Activated B cell treated with CpG ODN at 0.5 μM for 24 hours (primary cell): ENCODE data around the gene NT5C. TPM values are rescaled to one million over a fixed set of nuclear protein-coding genes. Genes with fewer than 3 reads are reported as not detected.
"Not testable (repeated sequence)": the region's sequence is repeated elsewhere in the genome, so short reads cannot be mapped to it uniquely, and the experiment has no call there.

Source experiments
- ATAC-seq: fragments of 200-7000 bp; cut with Tn5 transposase; one replicate; pipeline ENCODE4 v1.10.0; 2021; ENCODE audit warnings: low read depth, mild to moderate bottlenecking, moderate library complexity
- CTCF ChIA-PET: fragments of 350-600 bp; sonication (Branson Sonifier 250); formaldehyde crosslinking; loops from one replicate; lab custom pipeline; 2021; ENCODE audit warnings: antibody characterized with exemption; lab: Charles Lee
- POLR2A ChIA-PET: fragments of 350-600 bp; sonication (Branson Sonifier 250); formaldehyde crosslinking; loops from one replicate; lab custom pipeline; 2021; ENCODE audit warnings: antibody characterized with exemption; lab: Charles Lee
- DNase-seq: peaks from one replicate; pipeline ENCODE4 v3.0.0; 2022
- H3K27ac Mint-ChIP-seq: one replicate; pipeline ENCODE4 v1.8.0; 2020; ENCODE audit warnings: mixed read lengths
- H3K27me3 Mint-ChIP-seq: one replicate; pipeline ENCODE4 v1.8.0; 2021; ENCODE audit warnings: mixed read lengths
- H3K36me3 Mint-ChIP-seq: one replicate; pipeline ENCODE4 v1.8.0; 2021; ENCODE audit warnings: low read depth, mixed read lengths
- H3K4me1 Mint-ChIP-seq: one replicate; pipeline ENCODE4 v1.8.0; 2021; ENCODE audit warnings: mixed read lengths
- H3K4me3 Mint-ChIP-seq: one replicate; pipeline ENCODE4 v1.8.0; 2020; ENCODE audit warnings: mild to moderate bottlenecking, mixed read lengths
- H3K9me3 Mint-ChIP-seq: one replicate; pipeline ENCODE4 v1.8.0; 2020; ENCODE audit warnings: mixed read lengths
- intact Hi-C: fragments of 100-400 bp; cut with micrococcal nuclease; formaldehyde crosslinking; loops from one replicate; pipeline ENCODE4 v1.15.1; 2024
- total RNA-seq: library from RNA; stranded (reverse); gene quantifications from 2 replicates; pipeline ENCODE4 v1.2.3, GENCODE V29; 2022
- TF ChIP-seq, protein P1 (sequence below): fragments of 200-600 bp; IDR thresholded peaks from one replicate; pipeline ENCODE4 v1.8.0; 2022; ENCODE audit warnings: antibody characterized with exemption, mild to moderate bottlenecking

NT5C gene
- total RNA-seq, 1 donor from 2014 or later = 95.0 TPM

DNA sequence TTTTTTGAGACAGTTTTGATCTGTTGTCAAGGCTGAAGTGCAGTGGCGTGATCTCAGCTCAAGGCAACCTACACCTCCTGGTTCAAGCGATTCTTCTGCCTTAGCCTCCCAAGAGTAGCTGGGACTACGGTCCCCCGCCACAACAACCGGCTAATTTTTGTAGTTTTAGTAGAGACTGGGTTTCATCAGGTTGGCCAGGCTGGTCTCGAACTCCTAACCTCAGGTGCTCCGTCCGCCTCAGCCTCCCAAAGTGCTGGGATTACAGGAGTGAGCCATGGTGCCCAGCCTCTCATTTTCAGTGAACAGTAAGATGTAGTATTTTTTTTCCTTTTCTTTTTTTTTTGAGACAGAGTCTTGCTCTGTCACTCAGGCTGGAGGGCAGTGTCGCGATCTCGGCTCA, 43.5 kb upstream of the NT5C start:
- DNase-seq = no peak
- no peak overlapping the region for H3K4me3 Mint-ChIP-seq
- intact Hi-C loops = no loop called here
- no peaks in the 10 kb centered on the region for H3K27me3 Mint-ChIP-seq
- no peaks in the 10 kb centered on the region for H3K9me3 Mint-ChIP-seq
- peaks cover 21% of the 10 kb centered on the region for H3K4me1 Mint-ChIP-seq
- no peak for ATAC-seq
- TF ChIP-seq, protein P1, sequence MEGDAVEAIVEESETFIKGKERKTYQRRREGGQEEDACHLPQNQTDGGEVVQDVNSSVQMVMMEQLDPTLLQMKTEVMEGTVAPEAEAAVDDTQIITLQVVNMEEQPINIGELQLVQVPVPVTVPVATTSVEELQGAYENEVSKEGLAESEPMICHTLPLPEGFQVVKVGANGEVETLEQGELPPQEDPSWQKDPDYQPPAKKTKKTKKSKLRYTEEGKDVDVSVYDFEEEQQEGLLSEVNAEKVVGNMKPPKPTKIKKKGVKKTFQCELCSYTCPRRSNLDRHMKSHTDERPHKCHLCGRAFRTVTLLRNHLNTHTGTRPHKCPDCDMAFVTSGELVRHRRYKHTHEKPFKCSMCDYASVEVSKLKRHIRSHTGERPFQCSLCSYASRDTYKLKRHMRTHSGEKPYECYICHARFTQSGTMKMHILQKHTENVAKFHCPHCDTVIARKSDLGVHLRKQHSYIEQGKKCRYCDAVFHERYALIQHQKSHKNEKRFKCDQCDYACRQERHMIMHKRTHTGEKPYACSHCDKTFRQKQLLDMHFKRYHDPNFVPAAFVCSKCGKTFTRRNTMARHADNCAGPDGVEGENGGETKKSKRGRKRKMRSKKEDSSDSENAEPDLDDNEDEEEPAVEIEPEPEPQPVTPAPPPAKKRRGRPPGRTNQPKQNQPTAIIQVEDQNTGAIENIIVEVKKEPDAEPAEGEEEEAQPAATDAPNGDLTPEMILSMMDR = no peak
- peaks cover 71% of the 10 kb centered on the region for H3K36me3 Mint-ChIP-seq
- no peak overlapping the region for H3K27ac Mint-ChIP-seq
- POLR2A ChIA-PET = interaction anchor here (2.5 kb wide), 1 partner anchor 21 kb away, joined by 8 read pairs; the partner anchor contains the start of gene JPT1
- CTCF ChIA-PET = interaction anchor here (1.3 to 8.6 kb wide), 3 partner anchors 27 to 213 kb away, joined by 4 to 192 read pairs (median 5); no protein-coding TSS in a partner anchor

- Mint-ChIP-seq H3K9me3 (no peaks in the 10 kb centered on the region), H3K4me1 (peaks cover 16% of the 10 kb centered on the region), H3K27ac (peak overlapping the region; percentile 46), H3K4me3 (no peak overlapping the region), H3K36me3 (peaks cover 61% of the 10 kb centered on the region), H3K27me3 (no peaks in the 10 kb centered on the region)
- ChIA-PET CTCF (interaction anchor here (1.1 to 8.6 kb wide), 3 partner anchors 28 to 59 kb away, joined by 3 to 192 read pairs (median 5); no protein-coding TSS in a partner anchor), POLR2A (interaction anchor here (0.6 to 2.5 kb wide), 4 partner anchors 19 to 1573 kb away, joined by 4 to 9 read pairs (median 6); partner anchors contain the start of genes JPT1 and WBP2)
- intact Hi-C loops = no loop called here
- no peak for ATAC-seq
- DNase-seq = no peak
- TF ChIP-seq, protein P1 = no peak
Observed at GRCh38 chr17:75173526-75173925, 42.0 kb upstream of the NT5C start.

DNA sequence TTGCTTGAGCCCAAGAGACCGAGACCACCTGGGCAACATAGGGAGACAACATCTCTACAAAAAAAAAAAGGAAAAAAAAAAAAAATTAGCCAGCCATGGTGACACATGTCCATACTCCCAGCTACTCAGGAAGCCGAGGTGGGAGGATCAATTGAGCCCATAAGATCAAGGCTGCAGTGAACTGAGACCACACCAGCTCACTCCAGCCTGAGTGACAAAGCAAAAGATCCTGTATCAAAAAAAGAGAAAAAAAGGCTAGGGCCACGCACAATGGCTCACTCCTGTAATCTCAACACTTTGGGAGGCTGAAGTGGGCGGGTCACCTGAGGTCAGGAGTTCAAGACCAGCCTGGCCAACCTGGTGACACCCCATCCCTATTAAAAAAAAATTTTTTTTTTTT, 37.5 kb upstream of the NT5C start:
- POLR2A ChIA-PET = interaction anchor here (0.6 to 1.1 kb wide), 6 partner anchors 14 to 1103 kb away, joined by 3 to 4 read pairs (median 4); partner anchors contain the start of gene JPT1
- DNase-seq (no peak), ATAC-seq (no peak)
- TF ChIP-seq, protein P1 = no peak
- CTCF ChIA-PET = interaction anchor here (0.6 to 8.6 kb wide), 2 partner anchors 45 to 55 kb away, joined by 3 to 192 read pairs; no protein-coding TSS in a partner anchor
- Mint-ChIP-seq H3K9me3 (no peaks in the 10 kb centered on the region), H3K36me3 (peaks cover 58% of the 10 kb centered on the region), H3K4me1 (peaks cover 8% of the 10 kb centered on the region), H3K27me3 (no peaks in the 10 kb centered on the region), H3K4me3 (no peak overlapping the region), H3K27ac (no peak overlapping the region)
- intact Hi-C loops = no loop called here

GRCh38 chr17:75164606-75165005, 33.1 kb upstream of the NT5C start:
- peaks cover 36% of the 10 kb centered on the region for H3K36me3 Mint-ChIP-seq
- intact Hi-C loops, ATAC-seq, H3K4me3 Mint-ChIP-seq, POLR2A ChIA-PET, H3K27ac Mint-ChIP-seq, H3K27me3 Mint-ChIP-seq, H3K9me3 Mint-ChIP-seq, DNase-seq, H3K4me1 Mint-ChIP-seq: not testable (repeated sequence)
- CTCF ChIA-PET = interaction anchor here (0.6 kb wide), 1 partner anchor 27 kb away, joined by 3 read pairs; no protein-coding TSS in a partner anchor

GRCh38 chr17:75163074-75163473, 31.5 kb upstream of the NT5C start:
- H3K9me3 Mint-ChIP-seq = no peaks in the 10 kb centered on the region
- ATAC-seq (no peak), DNase-seq (no peak)
- POLR2A ChIA-PET = interaction anchor here (0.6 kb wide), 1 partner anchor 149 kb away, joined by 5 read pairs; no protein-coding TSS in a partner anchor
- intact Hi-C loops = no loop called here
- TF ChIP-seq, protein P1 = no peak
- no peaks in the 10 kb centered on the region for H3K4me1 Mint-ChIP-seq
- peaks cover 31% of the 10 kb centered on the region for H3K36me3 Mint-ChIP-seq
- H3K27me3 Mint-ChIP-seq = no peaks in the 10 kb centered on the region
- CTCF ChIA-PET = interaction anchor here (1.4 kb wide), 1 partner anchor 49 kb away, joined by 3 read pairs; no protein-coding TSS in a partner anchor
- H3K4me3 Mint-ChIP-seq = no peak overlapping the region
- no peak overlapping the region for H3K27ac Mint-ChIP-seq
